HepG2 (cell line): ENCODE measurements around the gene DDRGK1. TPM values are rescaled to one million over a fixed set of nuclear protein-coding genes. Genes with fewer than 3 reads are reported as not detected.

Experiments
- BORCS8-MEF2B ChIP-seq: sonication (generic); formaldehyde crosslinking; IDR thresholded peaks from 2 replicates; pipeline ENCODE4 v1.8.0; 2022; ENCODE audit warnings: mild to moderate bottlenecking, missing genetic modification reagents
- KLF15 ChIP-seq: sonication (generic); formaldehyde crosslinking; IDR thresholded peaks from 2 replicates; pipeline ENCODE4 v1.8.1; 2023; ENCODE audit warnings: borderline replicate concordance, mild to moderate bottlenecking, inconsistent platforms, missing genetic modification reagents, mixed read lengths
- SP140L ChIP-seq: sonication (generic); formaldehyde crosslinking; IDR thresholded peaks from 2 replicates; pipeline ENCODE4 v1.4.0; 2020; ENCODE audit warnings: missing genetic modification reagents, borderline replicate concordance
- SPEN ChIP-seq: sonication (generic); formaldehyde crosslinking; IDR thresholded peaks from 2 replicates; pipeline ENCODE4 v1.5.1; 2020; ENCODE audit warnings: low read depth, mild to moderate bottlenecking, missing genetic modification reagents
- ZNF20 ChIP-seq: sonication (generic); formaldehyde crosslinking; IDR thresholded peaks from 2 replicates; pipeline ENCODE4 v1.4.0; 2020; ENCODE audit warnings: mild to moderate bottlenecking, moderate library complexity, missing genetic modification reagents
- ZNF383 ChIP-seq: sonication (generic); formaldehyde crosslinking; IDR thresholded peaks from 2 replicates; pipeline ENCODE4 v1.4.0; 2020; ENCODE audit warnings: missing genetic modification reagents, mild to moderate bottlenecking, borderline replicate concordance
- ZNF558 ChIP-seq: sonication (generic); formaldehyde crosslinking; IDR thresholded peaks from 2 replicates; pipeline ENCODE4 v1.9.0; 2022; ENCODE audit warnings: mild to moderate bottlenecking, missing genetic modification reagents, borderline replicate concordance
- ZSCAN12 ChIP-seq: sonication (generic); formaldehyde crosslinking; IDR thresholded peaks from 2 replicates; pipeline ENCODE4 v1.9.0; 2021; ENCODE audit warnings: mild to moderate bottlenecking, missing genetic modification reagents
- polyA plus RNA-seq, 8 experiments: library from polyadenylated mRNA; depleted of rRNA in 3 of 8; stranded (reverse) in 7 of 8; unstranded in 1 of 8; fragments of >200 nt; fragmentation: Illumina TruSeq in 4 of 8; extraction: Trizol in 4 of 8; gene quantifications; 2 replicates each; pipeline versions ENCODE4 v1.2.1 to v1.2.3, GENCODE V29; 2011 to 2016; ENCODE audit warnings: low read depth in 4 of 8, missing spikeins in 1 of 8, mixed read lengths in 1 of 8; ENCODE audit not compliant: insufficient read depth in 1 of 8
- total RNA-seq, 5 experiments: library from RNA; depleted of rRNA; stranded (reverse); fragments of >200 nt; fragmentation: Illumina TruSeq; extraction: Trizol; gene quantifications; 2 replicates each; pipeline ENCODE4 v1.2.3, GENCODE V29; 2016; ENCODE audit warnings: low read depth in 1 of 5
- TF ChIP-seq, protein P1 (sequence below): sonication (generic); formaldehyde crosslinking; IDR thresholded peaks from 2 replicates; pipeline ENCODE4 v1.4.0; 2020; ENCODE audit warnings: mild to moderate bottlenecking, missing genetic modification reagents, borderline replicate concordance
- TF ChIP-seq, protein P2 (sequence below): sonication (generic); formaldehyde crosslinking; IDR thresholded peaks from 2 replicates; pipeline ENCODE4 v1.4.0; 2020; ENCODE audit warnings: missing genetic modification reagents
- TF ChIP-seq, protein P3 (sequence below): sonication (generic); formaldehyde crosslinking; IDR thresholded peaks from 2 replicates; pipeline ENCODE4 v1.5.0; 2020; ENCODE audit warnings: missing genetic modification reagents
- TF ChIP-seq, protein P4 (sequence below): sonication (generic); formaldehyde crosslinking; IDR thresholded peaks from 2 replicates; pipeline ENCODE4 v1.5.0; 2020; ENCODE audit warnings: missing genetic modification reagents
- TF ChIP-seq, protein P5 (sequence below): sonication (generic); formaldehyde crosslinking; IDR thresholded peaks from 2 replicates; pipeline ENCODE4 v1.4.0; 2020; ENCODE audit warnings: missing genetic modification reagents, borderline replicate concordance

The DDRGK1 gene
- total and polyA plus RNA-seq, 2 of the 13 experiments (the other 11 are each of a cell fraction or from before 2014, with no cell fraction given), result 96.7 to 149 TPM

DNA sequence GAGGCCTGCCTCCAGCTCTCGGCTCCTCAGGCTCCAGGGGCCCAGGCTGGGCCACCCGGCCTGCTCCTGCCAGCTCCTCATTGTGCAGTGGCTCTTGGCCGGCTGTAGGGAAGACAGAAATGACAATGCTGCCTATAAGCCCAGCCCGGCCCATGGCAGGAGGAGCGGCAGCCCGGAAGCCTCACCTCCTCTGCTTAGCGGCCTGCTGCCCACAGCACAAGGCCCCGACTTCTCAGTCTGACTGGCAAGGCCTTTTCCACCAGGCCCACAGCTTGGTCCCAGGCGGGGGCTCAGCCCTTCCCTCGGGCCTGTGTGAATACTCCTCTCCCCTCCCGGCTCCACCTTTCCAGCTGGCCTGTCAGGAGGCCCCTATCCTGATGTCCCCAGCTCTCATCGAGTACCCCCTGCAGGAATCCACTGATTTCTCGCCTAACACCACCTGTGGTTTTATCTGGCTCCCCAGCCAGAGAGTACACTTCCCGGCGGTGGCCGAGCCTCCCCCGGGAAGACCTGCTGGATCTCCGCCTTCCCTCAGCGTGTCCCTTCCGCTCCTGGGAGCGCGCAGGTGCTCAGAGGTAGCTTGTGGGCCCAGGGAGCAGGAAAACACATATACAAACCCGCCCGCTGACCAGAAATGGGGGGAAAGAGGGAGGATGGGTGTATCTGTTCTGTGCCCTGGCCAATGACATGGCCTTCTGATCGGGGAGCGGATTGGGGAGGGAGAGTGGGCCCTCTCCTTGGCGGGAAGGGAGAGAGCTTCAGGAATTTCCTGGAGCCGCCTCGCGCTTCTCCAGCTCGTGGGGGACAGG is 963 bp downstream of the DDRGK1 start (continued):
- TF ChIP-seq, protein P1, sequence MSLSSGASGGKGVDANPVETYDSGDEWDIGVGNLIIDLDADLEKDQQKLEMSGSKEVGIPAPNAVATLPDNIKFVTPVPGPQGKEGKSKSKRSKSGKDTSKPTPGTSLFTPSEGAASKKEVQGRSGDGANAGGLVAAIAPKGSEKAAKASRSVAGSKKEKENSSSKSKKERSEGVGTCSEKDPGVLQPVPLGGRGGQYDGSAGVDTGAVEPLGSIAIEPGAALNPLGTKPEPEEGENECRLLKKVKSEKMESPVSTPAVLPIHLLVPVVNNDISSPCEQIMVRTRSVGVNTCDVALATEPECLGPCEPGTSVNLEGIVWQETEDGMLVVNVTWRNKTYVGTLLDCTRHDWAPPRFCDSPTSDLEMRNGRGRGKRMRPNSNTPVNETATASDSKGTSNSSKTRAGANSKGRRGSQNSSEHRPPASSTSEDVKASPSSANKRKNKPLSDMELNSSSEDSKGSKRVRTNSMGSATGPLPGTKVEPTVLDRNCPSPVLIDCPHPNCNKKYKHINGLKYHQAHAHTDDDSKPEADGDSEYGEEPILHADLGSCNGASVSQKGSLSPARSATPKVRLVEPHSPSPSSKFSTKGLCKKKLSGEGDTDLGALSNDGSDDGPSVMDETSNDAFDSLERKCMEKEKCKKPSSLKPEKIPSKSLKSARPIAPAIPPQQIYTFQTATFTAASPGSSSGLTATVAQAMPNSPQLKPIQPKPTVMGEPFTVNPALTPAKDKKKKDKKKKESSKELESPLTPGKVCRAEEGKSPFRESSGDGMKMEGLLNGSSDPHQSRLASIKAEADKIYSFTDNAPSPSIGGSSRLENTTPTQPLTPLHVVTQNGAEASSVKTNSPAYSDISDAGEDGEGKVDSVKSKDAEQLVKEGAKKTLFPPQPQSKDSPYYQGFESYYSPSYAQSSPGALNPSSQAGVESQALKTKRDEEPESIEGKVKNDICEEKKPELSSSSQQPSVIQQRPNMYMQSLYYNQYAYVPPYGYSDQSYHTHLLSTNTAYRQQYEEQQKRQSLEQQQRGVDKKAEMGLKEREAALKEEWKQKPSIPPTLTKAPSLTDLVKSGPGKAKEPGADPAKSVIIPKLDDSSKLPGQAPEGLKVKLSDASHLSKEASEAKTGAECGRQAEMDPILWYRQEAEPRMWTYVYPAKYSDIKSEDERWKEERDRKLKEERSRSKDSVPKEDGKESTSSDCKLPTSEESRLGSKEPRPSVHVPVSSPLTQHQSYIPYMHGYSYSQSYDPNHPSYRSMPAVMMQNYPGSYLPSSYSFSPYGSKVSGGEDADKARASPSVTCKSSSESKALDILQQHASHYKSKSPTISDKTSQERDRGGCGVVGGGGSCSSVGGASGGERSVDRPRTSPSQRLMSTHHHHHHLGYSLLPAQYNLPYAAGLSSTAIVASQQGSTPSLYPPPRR (CRISPR knock-in tag), result peak; percentile 36; the same call in 1 of the 2 replicates
- TF ChIP-seq SPEN (CRISPR knock-in tag) (peak; percentile 81), ZNF20 (CRISPR knock-in tag) (peak; percentile 82; the same call in 1 of the 2 replicates), ZNF383 (CRISPR knock-in tag) (no peak), ZNF558 (CRISPR knock-in tag) (no peak), ZSCAN12 (CRISPR knock-in tag) (0 out of 2 replicates have a peak, but pooled peaks have one; percentile 45), SP140L (CRISPR knock-in tag) (0 out of 2 replicates have a peak, but pooled peaks have one; percentile 32), KLF15 (CRISPR knock-in tag) (peak; percentile 69; the same call in 1 of the 2 replicates), BORCS8-MEF2B (CRISPR knock-in tag) (peak; percentile 40)
- TF ChIP-seq, protein P2, sequence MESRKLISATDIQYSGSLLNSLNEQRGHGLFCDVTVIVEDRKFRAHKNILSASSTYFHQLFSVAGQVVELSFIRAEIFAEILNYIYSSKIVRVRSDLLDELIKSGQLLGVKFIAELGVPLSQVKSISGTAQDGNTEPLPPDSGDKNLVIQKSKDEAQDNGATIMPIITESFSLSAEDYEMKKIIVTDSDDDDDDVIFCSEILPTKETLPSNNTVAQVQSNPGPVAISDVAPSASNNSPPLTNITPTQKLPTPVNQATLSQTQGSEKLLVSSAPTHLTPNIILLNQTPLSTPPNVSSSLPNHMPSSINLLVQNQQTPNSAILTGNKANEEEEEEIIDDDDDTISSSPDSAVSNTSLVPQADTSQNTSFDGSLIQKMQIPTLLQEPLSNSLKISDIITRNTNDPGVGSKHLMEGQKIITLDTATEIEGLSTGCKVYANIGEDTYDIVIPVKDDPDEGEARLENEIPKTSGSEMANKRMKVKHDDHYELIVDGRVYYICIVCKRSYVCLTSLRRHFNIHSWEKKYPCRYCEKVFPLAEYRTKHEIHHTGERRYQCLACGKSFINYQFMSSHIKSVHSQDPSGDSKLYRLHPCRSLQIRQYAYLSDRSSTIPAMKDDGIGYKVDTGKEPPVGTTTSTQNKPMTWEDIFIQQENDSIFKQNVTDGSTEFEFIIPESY (CRISPR knock-in tag), result no peak
- TF ChIP-seq, protein P3, sequence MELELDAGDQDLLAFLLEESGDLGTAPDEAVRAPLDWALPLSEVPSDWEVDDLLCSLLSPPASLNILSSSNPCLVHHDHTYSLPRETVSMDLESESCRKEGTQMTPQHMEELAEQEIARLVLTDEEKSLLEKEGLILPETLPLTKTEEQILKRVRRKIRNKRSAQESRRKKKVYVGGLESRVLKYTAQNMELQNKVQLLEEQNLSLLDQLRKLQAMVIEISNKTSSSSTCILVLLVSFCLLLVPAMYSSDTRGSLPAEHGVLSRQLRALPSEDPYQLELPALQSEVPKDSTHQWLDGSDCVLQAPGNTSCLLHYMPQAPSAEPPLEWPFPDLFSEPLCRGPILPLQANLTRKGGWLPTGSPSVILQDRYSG (CRISPR knock-in tag), result peak; percentile 35; the same call in 1 of the 2 replicates
- TF ChIP-seq, protein P4, sequence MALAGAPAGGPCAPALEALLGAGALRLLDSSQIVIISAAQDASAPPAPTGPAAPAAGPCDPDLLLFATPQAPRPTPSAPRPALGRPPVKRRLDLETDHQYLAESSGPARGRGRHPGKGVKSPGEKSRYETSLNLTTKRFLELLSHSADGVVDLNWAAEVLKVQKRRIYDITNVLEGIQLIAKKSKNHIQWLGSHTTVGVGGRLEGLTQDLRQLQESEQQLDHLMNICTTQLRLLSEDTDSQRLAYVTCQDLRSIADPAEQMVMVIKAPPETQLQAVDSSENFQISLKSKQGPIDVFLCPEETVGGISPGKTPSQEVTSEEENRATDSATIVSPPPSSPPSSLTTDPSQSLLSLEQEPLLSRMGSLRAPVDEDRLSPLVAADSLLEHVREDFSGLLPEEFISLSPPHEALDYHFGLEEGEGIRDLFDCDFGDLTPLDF (CRISPR knock-in tag), result 0 out of 2 replicates have a peak, but pooled peaks have one; percentile 50
- TF ChIP-seq, protein P5, sequence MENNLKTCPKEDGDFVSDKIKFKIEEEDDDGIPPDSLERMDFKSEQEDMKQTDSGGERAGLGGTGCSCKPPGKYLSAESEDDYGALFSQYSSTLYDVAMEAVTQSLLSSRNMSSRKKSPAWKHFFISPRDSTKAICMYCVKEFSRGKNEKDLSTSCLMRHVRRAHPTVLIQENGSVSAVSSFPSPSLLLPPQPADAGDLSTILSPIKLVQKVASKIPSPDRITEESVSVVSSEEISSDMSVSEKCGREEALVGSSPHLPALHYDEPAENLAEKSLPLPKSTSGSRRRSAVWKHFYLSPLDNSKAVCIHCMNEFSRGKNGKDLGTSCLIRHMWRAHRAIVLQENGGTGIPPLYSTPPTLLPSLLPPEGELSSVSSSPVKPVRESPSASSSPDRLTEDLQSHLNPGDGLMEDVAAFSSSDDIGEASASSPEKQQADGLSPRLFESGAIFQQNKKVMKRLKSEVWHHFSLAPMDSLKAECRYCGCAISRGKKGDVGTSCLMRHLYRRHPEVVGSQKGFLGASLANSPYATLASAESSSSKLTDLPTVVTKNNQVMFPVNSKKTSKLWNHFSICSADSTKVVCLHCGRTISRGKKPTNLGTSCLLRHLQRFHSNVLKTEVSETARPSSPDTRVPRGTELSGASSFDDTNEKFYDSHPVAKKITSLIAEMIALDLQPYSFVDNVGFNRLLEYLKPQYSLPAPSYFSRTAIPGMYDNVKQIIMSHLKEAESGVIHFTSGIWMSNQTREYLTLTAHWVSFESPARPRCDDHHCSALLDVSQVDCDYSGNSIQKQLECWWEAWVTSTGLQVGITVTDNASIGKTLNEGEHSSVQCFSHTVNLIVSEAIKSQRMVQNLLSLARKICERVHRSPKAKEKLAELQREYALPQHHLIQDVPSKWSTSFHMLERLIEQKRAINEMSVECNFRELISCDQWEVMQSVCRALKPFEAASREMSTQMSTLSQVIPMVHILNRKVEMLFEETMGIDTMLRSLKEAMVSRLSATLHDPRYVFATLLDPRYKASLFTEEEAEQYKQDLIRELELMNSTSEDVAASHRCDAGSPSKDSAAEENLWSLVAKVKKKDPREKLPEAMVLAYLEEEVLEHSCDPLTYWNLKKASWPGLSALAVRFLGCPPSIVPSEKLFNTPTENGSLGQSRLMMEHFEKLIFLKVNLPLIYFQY (CRISPR knock-in tag), result no peak
